A549 (cell line): Measurements from ENCODE around the gene ZNF618.

ENCODE experiments used
- CTCF ChIP-seq: fragments of >200 bp; sonication (Bioruptor Twin); formaldehyde crosslinking; IDR thresholded peaks from 3 replicates; pipeline ENCODE4 v1.5.1; 2016
- EHMT2 ChIP-seq: fragments of 200-600 bp; sonication (generic); IDR thresholded peaks from 2 replicates; pipeline ENCODE4 v1.6.1; 2016; ENCODE audit warnings: antibody characterized with exemption, low read depth, mild to moderate bottlenecking, moderate library complexity
- JUN ChIP-seq, 2 experiments: fragments of >200 bp; sonication (Bioruptor Twin); formaldehyde crosslinking; IDR thresholded peaks; 2 replicates in 1 of 2; 3 replicates in 1 of 2; pipeline ENCODE4 v1.6.1; 2016 to 2017
- MAX ChIP-seq: IDR thresholded peaks from 2 replicates; pipeline ENCODE4 v1.6.1; 2012
- POLR2A ChIP-seq: IDR thresholded peaks from 2 replicates; pipeline ENCODE4 v1.6.1; 2012; ENCODE audit warnings: mild to moderate bottlenecking, low read length
- RAD21 ChIP-seq, 2 experiments: fragments of >200 bp in 1 of 2; sonication (Bioruptor Twin) in 1 of 2; formaldehyde crosslinking in 1 of 2; IDR thresholded peaks in 1 of 2; conservative IDR thresholded peaks in 1 of 2; 2 replicates in 1 of 2; 3 replicates in 1 of 2; pipeline ENCODE4 v1.6.1; 2012 to 2018; ENCODE audit warnings: inconsistent platforms in 1 of 2
- ZSCAN20 ChIP-seq: fragments of 250-450 bp; sonication (Bioruptor Pico); IDR thresholded peaks from 2 replicates; pipeline ENCODE4 v1.8.0; 2022; ENCODE audit warnings: mild to moderate bottlenecking, moderate library complexity
- TF ChIP-seq, protein P1 (sequence below): fragments of 200-600 bp; sonication (generic); IDR thresholded peaks from 2 replicates; pipeline ENCODE4 v1.6.1; 2016; ENCODE audit warnings: antibody characterized with exemption, mild to moderate bottlenecking, moderate library complexity

DNA sequence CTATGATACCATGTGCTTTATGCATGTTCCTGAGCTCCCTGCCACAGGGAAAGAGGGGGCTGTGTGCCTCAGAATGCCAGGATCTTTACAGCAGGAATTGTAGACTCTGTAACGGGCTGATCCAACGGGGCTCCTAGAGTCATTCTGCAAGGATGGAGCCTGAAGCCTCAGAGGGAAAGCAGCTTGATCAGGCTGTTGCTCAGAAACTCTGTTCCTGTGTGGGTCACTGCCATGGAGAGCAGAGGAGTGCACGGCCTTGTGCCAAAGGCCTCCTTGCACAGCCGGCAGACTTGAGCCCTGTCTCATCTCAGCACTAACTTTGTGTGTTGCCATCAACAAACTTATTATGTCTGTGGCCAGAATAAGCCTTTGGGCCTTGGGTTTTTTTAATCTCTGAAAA, 150.2 kb downstream of the ZNF618 start:
- TF ChIP-seq EHMT2 (no peak), CTCF (no peak), ZSCAN20 (CRISPR knock-in tag) (no peak), MAX (no peak), JUN (IDR thresholded peaks at IDR 0.05) (no peak), RAD21 (conservative IDR thresholded peaks at IDR 0.05 in 1 of 2, IDR thresholded peaks at IDR 0.05 in 1 of 2) (no peak), POLR2A (no peak)
- TF ChIP-seq, protein P1, sequence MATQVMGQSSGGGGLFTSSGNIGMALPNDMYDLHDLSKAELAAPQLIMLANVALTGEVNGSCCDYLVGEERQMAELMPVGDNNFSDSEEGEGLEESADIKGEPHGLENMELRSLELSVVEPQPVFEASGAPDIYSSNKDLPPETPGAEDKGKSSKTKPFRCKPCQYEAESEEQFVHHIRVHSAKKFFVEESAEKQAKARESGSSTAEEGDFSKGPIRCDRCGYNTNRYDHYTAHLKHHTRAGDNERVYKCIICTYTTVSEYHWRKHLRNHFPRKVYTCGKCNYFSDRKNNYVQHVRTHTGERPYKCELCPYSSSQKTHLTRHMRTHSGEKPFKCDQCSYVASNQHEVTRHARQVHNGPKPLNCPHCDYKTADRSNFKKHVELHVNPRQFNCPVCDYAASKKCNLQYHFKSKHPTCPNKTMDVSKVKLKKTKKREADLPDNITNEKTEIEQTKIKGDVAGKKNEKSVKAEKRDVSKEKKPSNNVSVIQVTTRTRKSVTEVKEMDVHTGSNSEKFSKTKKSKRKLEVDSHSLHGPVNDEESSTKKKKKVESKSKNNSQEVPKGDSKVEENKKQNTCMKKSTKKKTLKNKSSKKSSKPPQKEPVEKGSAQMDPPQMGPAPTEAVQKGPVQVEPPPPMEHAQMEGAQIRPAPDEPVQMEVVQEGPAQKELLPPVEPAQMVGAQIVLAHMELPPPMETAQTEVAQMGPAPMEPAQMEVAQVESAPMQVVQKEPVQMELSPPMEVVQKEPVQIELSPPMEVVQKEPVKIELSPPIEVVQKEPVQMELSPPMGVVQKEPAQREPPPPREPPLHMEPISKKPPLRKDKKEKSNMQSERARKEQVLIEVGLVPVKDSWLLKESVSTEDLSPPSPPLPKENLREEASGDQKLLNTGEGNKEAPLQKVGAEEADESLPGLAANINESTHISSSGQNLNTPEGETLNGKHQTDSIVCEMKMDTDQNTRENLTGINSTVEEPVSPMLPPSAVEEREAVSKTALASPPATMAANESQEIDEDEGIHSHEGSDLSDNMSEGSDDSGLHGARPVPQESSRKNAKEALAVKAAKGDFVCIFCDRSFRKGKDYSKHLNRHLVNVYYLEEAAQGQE, result no peak
